ENCODE results near the gene PI3. TPM values are rescaled to one million over a fixed set of nuclear protein-coding genes. Genes with fewer than 3 reads are reported as not detected.
A peak's percentile ranks its signal among the peaks of the same experiment; 100 is the strongest.
"Not testable (repeated sequence)": the region's sequence is repeated elsewhere in the genome, so short reads cannot be mapped to it uniquely, and the experiment has no call there.

The PI3 gene
- total RNA-seq, 1 experiment from 2014 or later: 3.7 TPM

GRCh38 chr20:45153752-45154151, 20.9 kb upstream of the PI3 start:
- Histone ChIP-seq H3K36me3 (ENCODE audit: control insufficient read depth, insufficient read depth, low read length) (no peaks in the 10 kb centered on the region), H3K27me3 (replicated peaks; ENCODE audit: control insufficient read depth, insufficient read depth, low read length) (no peaks in the 10 kb centered on the region; the same call in none of the 2 replicates), H3K4me3 (ENCODE audit: low read depth, low read length) (no peak overlapping the region), H3K4me1 (no peaks in the 10 kb centered on the region), H3K9me3 (no peaks in the 10 kb centered on the region; the same call in 1 of the 2 replicates)
- H3K4me1 Mint-ChIP-seq (ENCODE audit: low read depth, unreplicated experiment): no peaks in the 10 kb centered on the region
- H3K4me3 Mint-ChIP-seq (ENCODE audit: unreplicated experiment): no peak overlapping the region
- POLR2A ChIA-PET: no interaction called here
- H3K27ac Mint-ChIP-seq (ENCODE audit: unreplicated experiment): no peak overlapping the region
- peaks cover 6% of the 10 kb centered on the region for H3K9me3 Mint-ChIP-seq (ENCODE audit: unreplicated experiment)
- TF ChIP-seq CTCF (IDR thresholded peaks at IDR 0.05; ENCODE audit: insufficient read depth in 1 of 2, low read depth in 1 of 2, low read length in 1 of 2, severe bottlenecking in 1 of 2, unreplicated experiment in 1 of 2): no peak
- DNase-seq: no peak
- H3K27me3 Mint-ChIP-seq (ENCODE audit: insufficient read depth, unreplicated experiment): peaks cover 23% of the 10 kb centered on the region
- no TSS peak for BruUV-seq (replicated peaks)
- intact Hi-C loops (cut with micrococcal nuclease; ENCODE audit: unreplicated experiment): no loop called here
- H3K36me3 Mint-ChIP-seq (ENCODE audit: insufficient read depth, unreplicated experiment): no peaks in the 10 kb centered on the region
- CTCF ChIA-PET: no interaction called here

- H3K4me3 ChIP-seq (ENCODE audit: low read depth, low read length): no peak overlapping the region
- CTCF ChIA-PET: no interaction called here
- no peaks in the 10 kb centered on the region for H3K36me3 ChIP-seq (ENCODE audit: control insufficient read depth, insufficient read depth, low read length)
- peak in 1 of 2 experiments; percentile 44 for TF ChIP-seq CTCF (IDR thresholded peaks at IDR 0.05; ENCODE audit: insufficient read depth in 1 of 2, low read depth in 1 of 2, low read length in 1 of 2, severe bottlenecking in 1 of 2, unreplicated experiment in 1 of 2)
- Mint-ChIP-seq H3K4me3 (ENCODE audit: unreplicated experiment) (no peak overlapping the region), H3K4me1 (ENCODE audit: low read depth, unreplicated experiment) (no peaks in the 10 kb centered on the region), H3K27ac (ENCODE audit: unreplicated experiment) (no peak overlapping the region), H3K36me3 (ENCODE audit: insufficient read depth, unreplicated experiment) (no peaks in the 10 kb centered on the region), H3K9me3 (ENCODE audit: unreplicated experiment) (peaks cover 10% of the 10 kb centered on the region), H3K27me3 (ENCODE audit: insufficient read depth, unreplicated experiment) (peaks cover 26% of the 10 kb centered on the region)
- DNase-seq: no peak
- no TSS peak for BruUV-seq (replicated peaks)
- H3K27me3 ChIP-seq (replicated peaks; ENCODE audit: control insufficient read depth, insufficient read depth, low read length): no peaks in the 10 kb centered on the region; the same call in 1 of the 2 replicates
- H3K9me3 ChIP-seq: no peaks in the 10 kb centered on the region; the same call in 1 of the 2 replicates
- intact Hi-C loops (cut with micrococcal nuclease; ENCODE audit: unreplicated experiment): no loop called here
- POLR2A ChIA-PET: no interaction called here
- no peaks in the 10 kb centered on the region for H3K4me1 ChIP-seq
These were observed 20.5 kb upstream of the PI3 start for GRCh38 chr20:45154183-45154582.

- intact Hi-C loops (cut with micrococcal nuclease; ENCODE audit: unreplicated experiment); DNase-seq; H3K4me3 ChIP-seq (ENCODE audit: low read depth, low read length); H3K36me3 Mint-ChIP-seq (ENCODE audit: insufficient read depth, unreplicated experiment); H3K36me3 ChIP-seq (ENCODE audit: control insufficient read depth, insufficient read depth, low read length); CTCF ChIA-PET; H3K9me3 ChIP-seq; H3K27me3 ChIP-seq (replicated peaks; ENCODE audit: control insufficient read depth, insufficient read depth, low read length); H3K27ac Mint-ChIP-seq (ENCODE audit: unreplicated experiment); H3K4me1 ChIP-seq; H3K4me3 Mint-ChIP-seq (ENCODE audit: unreplicated experiment); BruUV-seq (replicated peaks); POLR2A ChIA-PET; H3K4me1 Mint-ChIP-seq (ENCODE audit: low read depth, unreplicated experiment): not testable (repeated sequence)
- peaks cover 17% of the 10 kb centered on the region for H3K9me3 Mint-ChIP-seq (ENCODE audit: unreplicated experiment)
- peaks cover 20% of the 10 kb centered on the region for H3K27me3 Mint-ChIP-seq (ENCODE audit: insufficient read depth, unreplicated experiment)
These were observed 19.9 kb upstream of the PI3 start for GRCh38 chr20:45154794-45155193.

GRCh38 chr20:45156713-45157112, 18.0 kb upstream of the PI3 start:
- Mint-ChIP-seq H3K9me3 (ENCODE audit: unreplicated experiment) (peaks cover 20% of the 10 kb centered on the region), H3K4me1 (ENCODE audit: low read depth, unreplicated experiment) (no peaks in the 10 kb centered on the region), H3K4me3 (ENCODE audit: unreplicated experiment) (no peak overlapping the region), H3K27me3 (ENCODE audit: insufficient read depth, unreplicated experiment) (peaks cover 22% of the 10 kb centered on the region), H3K27ac (ENCODE audit: unreplicated experiment) (no peak overlapping the region), H3K36me3 (ENCODE audit: insufficient read depth, unreplicated experiment) (no peaks in the 10 kb centered on the region)
- no TSS peak for BruUV-seq (replicated peaks)
- DNase-seq: no peak
- TF ChIP-seq CTCF (IDR thresholded peaks at IDR 0.05; ENCODE audit: insufficient read depth in 1 of 2, low read depth in 1 of 2, low read length in 1 of 2, severe bottlenecking in 1 of 2, unreplicated experiment in 1 of 2): no peak
- Histone ChIP-seq H3K36me3 (ENCODE audit: control insufficient read depth, insufficient read depth, low read length) (no peaks in the 10 kb centered on the region), H3K4me3 (ENCODE audit: low read depth, low read length) (no peak overlapping the region), H3K9me3 (no peaks in the 10 kb centered on the region; the same call in 1 of the 2 replicates), H3K27me3 (replicated peaks; ENCODE audit: control insufficient read depth, insufficient read depth, low read length) (no peaks in the 10 kb centered on the region), H3K4me1 (no peaks in the 10 kb centered on the region)
- CTCF ChIA-PET: interaction anchor here (0.8 kb wide), 1 partner anchor 137 kb away, joined by 3 read pairs; no protein-coding TSS in a partner anchor
- POLR2A ChIA-PET: no interaction called here
- intact Hi-C loops (cut with micrococcal nuclease; ENCODE audit: unreplicated experiment): no loop called here
